ENCODE measurements around the gene AP2B1.
"Not testable (repeated sequence)": the region's sequence is repeated elsewhere in the genome, so short reads cannot be mapped to it uniquely, and the experiment has no call there.

Gene AP2B1

DNA sequence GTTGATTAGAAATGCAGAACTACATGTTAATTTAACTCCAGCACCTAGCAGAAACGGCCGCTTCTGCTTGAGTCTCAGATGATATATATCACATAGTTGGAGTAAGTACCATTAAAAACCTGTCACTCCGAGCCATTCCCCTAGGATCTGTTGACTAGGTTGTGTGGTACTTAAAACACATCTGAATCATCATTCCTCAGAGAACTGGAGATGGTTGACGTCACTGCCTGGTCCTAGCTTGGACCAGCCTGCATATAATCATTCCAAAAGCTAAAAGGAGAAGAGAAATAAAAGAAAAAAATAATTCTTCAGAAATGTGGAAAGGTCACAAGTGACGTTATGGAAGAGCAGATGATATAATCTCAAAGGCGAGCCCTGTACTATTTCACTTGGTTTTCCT, 113.0 kb downstream of the AP2B1 start:
- DNase-seq (ENCODE audit: low read depth): no peak

- DNase-seq (ENCODE audit: low read depth): no peak
These were observed 114.4 kb downstream of the AP2B1 start for GRCh38 chr17:35701491-35701890.

- not testable (repeated sequence) for DNase-seq (ENCODE audit: low read depth)
These were observed 116.2 kb downstream of the AP2B1 start for GRCh38 chr17:35703308-35703707.

- DNase-seq (ENCODE audit: low read depth): no peak
These were observed 118.1 kb downstream of the AP2B1 start for GRCh38 chr17:35705230-35705629.

GRCh38 chr17:35705705-35706104, 118.6 kb downstream of the AP2B1 start:
- DNase-seq (ENCODE audit: low read depth): no peak

- DNase-seq (ENCODE audit: low read depth): no peak
These were observed 121.0 kb downstream of the AP2B1 start for GRCh38 chr17:35708149-35708548.

DNA sequence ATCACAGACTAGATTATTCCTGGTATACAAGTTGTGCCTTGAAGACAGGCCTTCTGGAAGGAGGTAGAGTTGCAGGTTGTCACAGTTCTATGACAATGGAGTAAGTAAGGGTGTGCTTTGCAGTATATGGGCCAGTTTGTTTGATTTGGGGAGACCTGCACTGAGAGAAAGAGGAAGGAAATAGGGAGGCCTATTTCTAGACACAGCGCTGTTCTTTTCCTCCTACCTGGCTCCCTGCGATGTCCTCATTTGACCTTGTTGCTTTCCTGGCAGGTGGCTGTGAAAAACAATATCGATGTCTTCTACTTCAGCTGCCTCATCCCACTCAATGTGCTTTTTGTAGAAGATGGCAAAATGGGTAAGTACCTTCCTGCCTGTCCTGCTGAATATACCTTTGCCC, 121.8 kb downstream of the AP2B1 start:
- no peak for DNase-seq (ENCODE audit: low read depth)

- no peak for DNase-seq (ENCODE audit: low read depth)
These were observed 122.8 kb downstream of the AP2B1 start for GRCh38 chr17:35709874-35710273.

DNA sequence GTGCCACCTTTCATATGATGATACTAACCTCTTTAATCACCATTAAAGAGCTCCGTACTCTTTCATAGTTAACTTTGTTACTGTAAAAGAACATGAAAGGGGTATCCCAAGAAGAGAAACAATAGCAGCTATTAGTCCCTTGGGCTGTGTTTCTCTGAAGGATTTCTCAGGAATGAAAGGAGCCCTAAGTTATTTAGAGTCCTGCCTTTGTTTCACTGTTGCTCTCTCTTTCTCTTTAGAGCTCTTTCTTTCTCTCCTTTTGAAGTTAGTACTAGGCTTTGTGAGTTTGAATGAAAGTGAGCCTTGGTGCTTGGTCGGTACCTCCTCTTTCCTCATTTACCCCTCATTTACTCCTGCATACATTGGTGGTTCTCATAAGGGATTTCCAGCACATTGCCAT, 123.8 kb downstream of the AP2B1 start:
- DNase-seq (ENCODE audit: low read depth): no peak

DNA sequence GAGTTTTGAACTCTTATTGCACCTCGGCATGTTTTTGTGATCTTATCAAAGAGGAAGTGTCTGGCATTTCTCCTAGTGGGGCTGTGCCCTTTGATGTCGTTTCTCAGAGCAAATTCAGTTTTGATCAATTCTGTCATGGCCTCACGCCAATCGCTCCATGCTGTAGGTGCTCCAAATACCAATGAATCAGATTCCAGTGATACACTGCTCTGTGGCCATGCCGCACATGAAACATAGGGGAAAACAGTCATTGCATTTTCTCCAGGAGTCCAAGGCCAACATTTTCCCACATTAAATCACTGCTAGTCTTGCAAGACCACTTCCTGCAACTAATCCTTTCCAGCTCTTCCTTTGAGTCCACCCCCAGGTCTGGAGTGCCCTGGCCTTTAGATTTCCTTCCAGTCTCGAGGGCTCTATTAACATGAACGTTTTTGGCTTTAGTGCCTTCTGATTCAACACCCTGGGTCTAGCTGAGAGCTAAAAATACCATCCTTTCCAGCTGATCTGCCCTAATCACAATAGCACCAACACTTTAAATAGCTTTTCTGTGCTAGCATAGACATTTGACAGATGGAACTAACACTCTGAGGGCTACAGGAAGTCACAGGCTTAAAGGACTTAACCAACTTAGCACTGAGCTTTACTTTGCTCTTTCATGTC, 126.1 kb downstream of the AP2B1 start:
- DNase-seq (ENCODE audit: low read depth): peak; percentile 95

DNA sequence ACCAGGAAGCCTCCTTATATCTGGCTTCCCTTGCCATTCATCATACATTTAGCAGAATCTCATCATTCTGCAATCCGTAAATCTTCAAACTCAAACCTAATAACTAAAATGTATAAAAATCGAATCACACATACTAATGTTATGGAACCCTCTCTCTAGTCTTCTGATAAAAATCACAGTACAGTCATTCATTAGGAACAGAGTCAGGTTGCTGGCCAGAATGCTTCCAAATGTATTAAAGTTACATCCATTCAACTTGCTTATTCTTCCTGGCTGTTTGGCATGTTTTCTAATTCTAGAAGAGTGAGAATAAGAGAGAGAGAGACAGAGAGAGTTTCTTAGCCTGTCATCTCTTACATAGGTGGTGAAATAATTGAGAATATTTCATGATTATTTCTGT, 127.9 kb downstream of the AP2B1 start:
- DNase-seq (ENCODE audit: low read depth): no peak

GRCh38 chr17:35715416-35715815, 128.3 kb downstream of the AP2B1 start:
- no peak for DNase-seq (ENCODE audit: low read depth)

DNA sequence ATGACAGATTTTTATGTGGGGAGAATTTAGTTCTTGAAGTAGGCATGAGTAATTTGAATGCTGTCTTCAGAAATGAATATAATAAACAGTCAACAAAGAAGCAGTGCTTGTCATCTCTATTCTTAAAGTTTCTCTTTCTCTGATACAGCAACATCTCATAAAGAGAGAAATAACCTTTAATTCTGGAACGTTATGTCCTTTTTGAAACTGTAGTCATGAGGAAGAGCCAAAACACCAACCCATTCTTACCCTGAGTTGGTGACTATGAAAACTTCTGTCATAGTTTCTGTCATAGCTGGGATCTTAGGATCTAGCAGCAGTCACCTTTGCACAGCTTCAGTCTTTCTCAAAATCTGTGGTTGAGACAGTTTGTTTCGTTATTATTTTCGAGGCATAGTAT, 129.1 kb downstream of the AP2B1 start:
- DNase-seq (ENCODE audit: low read depth): no peak

DNA sequence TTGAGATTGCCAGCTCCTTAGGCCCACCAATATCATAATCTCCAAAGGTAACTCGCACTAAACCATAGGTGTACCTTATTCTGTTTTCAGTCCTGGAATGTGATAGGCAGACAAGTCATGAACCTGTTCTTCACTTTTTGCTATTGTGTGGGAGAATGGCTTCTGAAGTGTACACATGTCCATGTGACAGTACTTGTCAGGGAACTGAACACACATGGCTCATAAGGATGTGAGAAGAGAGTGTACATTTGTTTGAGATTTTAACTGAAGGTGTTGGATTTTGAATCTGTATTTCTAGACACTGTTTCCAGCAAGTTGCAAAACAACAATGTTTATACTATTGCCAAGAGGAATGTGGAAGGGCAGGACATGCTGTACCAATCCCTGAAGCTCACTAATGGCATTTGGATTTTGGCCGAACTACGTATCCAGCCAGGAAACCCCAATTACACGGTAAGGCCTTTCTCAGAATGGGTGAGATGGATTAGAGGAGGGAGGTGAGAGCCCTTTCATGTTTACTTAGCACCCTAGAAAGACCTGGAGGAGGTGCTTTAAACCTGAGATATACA, 129.9 kb downstream of the AP2B1 start:
- no peak for DNase-seq (ENCODE audit: low read depth)

GRCh38 chr17:35717475-35717874, 130.4 kb downstream of the AP2B1 start:
- DNase-seq (ENCODE audit: low read depth): no peak

DNA sequence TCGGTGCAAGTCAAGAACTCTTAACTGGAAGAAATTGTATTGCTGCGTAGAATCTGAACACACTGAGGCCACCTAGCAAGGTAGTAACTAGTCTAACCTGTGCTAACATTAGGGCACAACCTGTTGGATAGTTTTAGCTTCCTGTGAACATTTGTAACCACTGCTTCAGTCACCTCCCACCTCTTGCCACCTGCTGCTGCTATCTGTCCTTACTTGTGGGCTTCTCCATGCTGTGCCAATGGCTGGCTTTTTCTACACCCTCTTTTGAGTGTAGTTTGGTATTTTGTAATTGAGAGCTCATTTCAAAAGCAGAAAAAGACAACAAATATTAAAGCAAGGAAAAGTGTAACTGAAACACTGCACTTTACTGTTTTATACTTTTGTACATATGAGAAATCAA, 136.6 kb downstream of the AP2B1 start:
- DNase-seq (ENCODE audit: low read depth): no peak

DNA sequence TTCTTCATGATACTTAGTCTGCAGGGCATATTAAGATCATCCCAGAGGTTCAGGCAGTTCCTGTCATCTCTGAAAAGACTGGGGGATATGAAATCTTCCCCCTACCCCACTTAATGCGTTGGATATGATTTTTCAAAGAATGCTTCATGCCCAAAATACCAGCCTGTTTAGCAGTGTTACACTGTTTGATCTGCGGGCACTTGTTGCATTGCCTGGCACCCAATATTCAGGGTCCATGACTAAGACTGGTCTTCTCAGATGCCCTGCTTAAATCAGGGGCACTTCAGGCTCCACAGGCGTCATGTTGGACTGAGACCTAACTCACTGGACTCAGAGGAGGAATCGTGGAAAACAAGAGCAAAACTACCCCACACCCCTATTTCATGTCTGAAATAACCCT, 137.9 kb downstream of the AP2B1 start:
- DNase-seq (ENCODE audit: low read depth): no peak

GRCh38 chr17:35725802-35726126, 138.6 kb downstream of the AP2B1 start:
- DNase-seq (ENCODE audit: low read depth): no peak

DNA sequence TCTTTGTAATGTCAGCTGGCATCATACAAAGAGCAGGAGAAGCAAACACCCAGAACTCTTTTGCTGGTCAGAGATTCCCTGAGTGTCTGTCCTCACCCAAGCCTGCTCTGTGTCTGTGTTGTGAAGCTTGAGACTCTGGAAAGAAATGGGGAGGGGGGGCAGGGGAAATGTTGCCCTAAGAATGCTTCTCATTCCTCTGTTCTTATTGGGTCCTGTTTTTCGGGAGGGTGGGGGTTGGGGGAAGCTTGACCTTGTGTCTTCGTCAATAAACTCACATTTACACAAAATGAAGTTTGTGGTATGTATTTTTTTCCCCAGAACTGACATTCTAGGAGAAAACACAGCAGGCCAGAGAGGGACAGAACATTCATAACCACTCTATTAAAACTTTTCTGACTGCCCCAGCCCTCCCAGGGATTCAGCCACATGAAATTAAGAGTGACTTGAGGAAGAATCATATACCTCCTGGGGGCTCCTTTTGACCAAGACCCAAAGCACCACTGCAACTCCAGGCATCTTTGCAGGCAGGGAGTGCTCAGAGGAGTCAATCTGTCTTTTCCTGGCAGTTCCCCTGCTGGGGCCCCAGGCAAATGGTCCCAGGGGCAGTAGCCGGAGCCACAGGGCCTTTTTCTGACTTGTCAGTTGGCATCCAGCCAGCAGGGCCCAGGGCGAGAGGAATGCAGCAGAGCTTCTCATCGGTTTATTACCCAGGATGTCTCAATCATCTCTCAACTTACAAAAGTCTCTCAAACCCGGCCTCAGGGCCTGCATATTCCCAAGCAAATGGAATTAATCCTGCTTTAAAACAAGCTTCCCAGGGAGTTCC, 139.2 kb downstream of the AP2B1 start:
- peak; percentile 51 for DNase-seq (ENCODE audit: low read depth)

GRCh38 chr17:35726953-35727460, 139.9 kb downstream of the AP2B1 start:
- DNase-seq (ENCODE audit: low read depth): no peak

DNA sequence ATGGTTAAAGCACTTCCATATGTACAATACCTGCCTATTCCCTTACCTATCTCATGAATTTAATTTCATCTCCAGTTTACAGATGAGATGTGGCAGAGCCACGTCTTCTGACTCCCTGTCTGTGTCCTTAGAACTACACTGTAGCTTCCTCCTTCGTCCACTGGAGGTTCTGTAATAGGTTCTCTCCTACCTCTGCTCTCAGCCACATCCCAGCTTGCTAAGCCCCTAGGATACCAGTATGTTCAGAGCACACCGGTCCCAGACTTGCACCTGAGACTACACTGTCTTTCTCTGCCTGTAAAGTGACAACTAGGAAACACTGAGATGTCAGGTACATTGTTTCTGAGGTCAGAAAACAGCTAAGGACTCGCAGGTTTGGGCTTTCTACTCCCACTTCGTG, 140.5 kb downstream of the AP2B1 start:
- DNase-seq (ENCODE audit: low read depth): no peak

GRCh38 chr17:35728551-35728950, 141.4 kb downstream of the AP2B1 start:
- DNase-seq (ENCODE audit: low read depth): no peak

- DNase-seq (ENCODE audit: low read depth): no peak
These were observed 142.3 kb downstream of the AP2B1 start for GRCh38 chr17:35729405-35729833.
